WERI-Rb-1 (cell line): ENCODE results near the gene PRKACA.
"Not testable (repeated sequence)": the region's sequence is repeated elsewhere in the genome, so short reads cannot be mapped to it uniquely, and the experiment has no call there.

Experiments
- DNase-seq: peaks from one replicate; pipeline ENCODE4 v3.0.0-alpha.2; 2020
- H3K27ac ChIP-seq: fragments of 250-450 bp; sonication (Bioruptor Pico); 2 replicates; pipeline ENCODE4 v1.5.1; 2020; ENCODE audit warnings: mild to moderate bottlenecking, moderate library complexity
- H3K27me3 ChIP-seq: fragments of 250-450 bp; sonication (Bioruptor Pico); 2 replicates; pipeline ENCODE4 v1.5.1; 2021; ENCODE audit warnings: mild to moderate bottlenecking, low read depth, moderate library complexity; ENCODE audit not compliant: insufficient read depth, severe bottlenecking
- H3K36me3 ChIP-seq: fragments of 250-450 bp; sonication (Bioruptor Pico); 2 replicates; pipeline ENCODE4 v1.5.1; 2020; ENCODE audit warnings: mild to moderate bottlenecking, moderate library complexity
- H3K4me3 ChIP-seq: 2 replicates; pipeline ENCODE4 v1.5.1; 2011; ENCODE audit warnings: low read depth, mild to moderate bottlenecking, control low read depth, low read length
- H3K9me3 ChIP-seq: fragments of 250-450 bp; sonication (Bioruptor Pico); 2 replicates; pipeline ENCODE4 v1.5.1; 2021; ENCODE audit warnings: mild to moderate bottlenecking, moderate library complexity; ENCODE audit not compliant: severe bottlenecking
- CTCF ChIP-seq: IDR thresholded peaks from 2 replicates; pipeline ENCODE4 v1.5.1; 2011; ENCODE audit warnings: low read depth, mild to moderate bottlenecking, control low read depth, inconsistent platforms, low read length

The PRKACA gene

DNA sequence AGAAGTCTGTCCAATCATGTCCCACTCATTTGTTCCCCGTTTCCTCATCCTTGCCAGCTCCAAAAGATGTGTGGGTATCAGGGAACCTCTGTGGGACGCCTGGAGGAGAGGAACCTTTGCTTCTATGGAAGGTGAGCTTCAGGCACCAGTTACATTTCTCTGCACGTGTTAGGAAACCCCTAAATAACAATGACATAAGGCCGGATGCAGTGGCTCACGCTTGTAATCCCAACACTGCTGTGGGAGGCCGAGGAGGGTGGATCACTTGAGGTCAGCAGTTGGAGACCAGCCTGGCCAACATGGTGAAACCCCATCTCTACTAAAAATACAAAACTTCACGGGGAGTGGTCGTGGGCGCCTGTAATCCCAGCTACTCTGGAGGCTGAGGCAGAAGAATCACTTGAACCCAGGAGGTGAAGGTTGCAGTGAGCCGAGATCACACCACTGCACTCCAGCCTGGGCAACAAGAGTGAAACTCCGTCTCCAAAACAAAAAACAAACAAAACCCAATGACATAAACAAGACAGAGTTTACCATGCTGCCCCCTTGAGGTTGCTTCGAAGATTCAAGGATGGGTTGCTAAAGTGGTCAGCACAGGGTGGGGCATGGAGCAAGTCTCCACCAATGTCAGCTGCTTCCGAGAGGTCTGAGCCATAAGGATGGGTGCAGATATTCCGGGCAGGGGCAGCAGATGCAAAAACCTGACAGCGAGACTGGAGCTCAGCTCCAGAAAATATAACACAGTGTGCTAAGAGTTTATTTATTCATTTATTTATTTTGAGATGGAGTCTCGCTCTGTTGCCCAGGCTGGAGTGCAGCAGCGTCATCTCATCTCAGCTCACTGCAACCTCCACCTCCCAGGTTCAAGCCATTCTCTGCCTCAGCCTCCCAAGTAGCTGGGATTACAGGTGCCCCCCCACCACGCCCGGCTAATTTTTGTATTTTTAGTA lies 74.6 kb downstream of the PRKACA start:
- H3K27me3 ChIP-seq, H3K4me3 ChIP-seq, H3K9me3 ChIP-seq, H3K36me3 ChIP-seq: not testable (repeated sequence)
- peak; percentile 63 for TF ChIP-seq CTCF
- DNase-seq: peak; percentile 67
- H3K27ac ChIP-seq: peak overlapping the region; percentile 58
